Osteocyte (in vitro differentiated cells): ENCODE results near the gene VEPH1. TPM values are rescaled to one million over a fixed set of nuclear protein-coding genes. Genes with fewer than 3 reads are reported as not detected.

Experiments used
- DNase-seq: peaks from one replicate; pipeline ENCODE4 v3.0.0; 2021; ENCODE audit warnings: mixed read lengths; ENCODE audit not compliant: unreplicated experiment; ENCODE audit errors: extremely low spot score
- H3K27ac Mint-ChIP-seq: one replicate; pipeline ENCODE4 v1.8.0; 2021; ENCODE audit warnings: mild to moderate bottlenecking, mixed read lengths; ENCODE audit not compliant: unreplicated experiment
- H3K27me3 Mint-ChIP-seq: one replicate; pipeline ENCODE4 v1.8.0; 2021; ENCODE audit warnings: mixed read lengths; ENCODE audit not compliant: unreplicated experiment
- H3K36me3 Mint-ChIP-seq: one replicate; pipeline ENCODE4 v1.8.0; 2021; ENCODE audit warnings: mixed read lengths; ENCODE audit not compliant: unreplicated experiment
- H3K4me1 Mint-ChIP-seq: one replicate; pipeline ENCODE4 v1.8.0; 2021; ENCODE audit warnings: mixed read lengths; ENCODE audit not compliant: unreplicated experiment
- H3K4me3 Mint-ChIP-seq: one replicate; pipeline ENCODE4 v1.8.0; 2021; ENCODE audit warnings: mild to moderate bottlenecking, moderate library complexity, mixed read lengths; ENCODE audit not compliant: unreplicated experiment
- H3K9me3 Mint-ChIP-seq: one replicate; pipeline ENCODE4 v1.8.0; 2021; ENCODE audit warnings: mixed read lengths; ENCODE audit not compliant: unreplicated experiment
- CTCF ChIP-seq: fragments of 200-600 bp; sonication (generic); IDR thresholded peaks from 2 replicates; pipeline ENCODE4 v1.5.0; 2021; ENCODE audit warnings: antibody characterized with exemption, mild to moderate bottlenecking, moderate library complexity
- total RNA-seq: library from RNA; stranded (reverse); gene quantifications from 2 replicates; pipeline ENCODE4 v1.2.1, GENCODE V29; 2021

VEPH1 gene
- total RNA-seq, 1 donor from 2014 or later = 0.46 TPM

- H3K27ac Mint-ChIP-seq = no peak overlapping the region
- no peak for DNase-seq
- no peaks in the 10 kb centered on the region for H3K36me3 Mint-ChIP-seq
- H3K4me3 Mint-ChIP-seq = no peak overlapping the region
- TF ChIP-seq CTCF = no peak
- H3K9me3 Mint-ChIP-seq = no peaks in the 10 kb centered on the region
- peaks cover 5% of the 10 kb centered on the region for H3K4me1 Mint-ChIP-seq
- H3K27me3 Mint-ChIP-seq = no peaks in the 10 kb centered on the region
These were observed 96.8 kb downstream of the VEPH1 start for GRCh38 chr3:157406394-157406793.

- Mint-ChIP-seq H3K27ac (no peak overlapping the region), H3K4me3 (no peak overlapping the region), H3K4me1 (peaks cover 5% of the 10 kb centered on the region), H3K9me3 (no peaks in the 10 kb centered on the region), H3K36me3 (no peaks in the 10 kb centered on the region), H3K27me3 (no peaks in the 10 kb centered on the region)
- no peak for TF ChIP-seq CTCF
- no peak for DNase-seq
These were observed 97.8 kb downstream of the VEPH1 start for GRCh38 chr3:157405457-157405856.

GRCh38 chr3:157404381-157404780 lies 98.8 kb downstream of the VEPH1 start:
- no peak for DNase-seq
- H3K9me3 Mint-ChIP-seq = no peaks in the 10 kb centered on the region
- no peaks in the 10 kb centered on the region for H3K27me3 Mint-ChIP-seq
- H3K36me3 Mint-ChIP-seq = no peaks in the 10 kb centered on the region
- no peak overlapping the region for H3K27ac Mint-ChIP-seq
- TF ChIP-seq CTCF = no peak
- H3K4me3 Mint-ChIP-seq = no peak overlapping the region
- peaks cover 5% of the 10 kb centered on the region for H3K4me1 Mint-ChIP-seq

- TF ChIP-seq CTCF = no peak
- Mint-ChIP-seq H3K27ac (no peak overlapping the region), H3K9me3 (no peaks in the 10 kb centered on the region), H3K4me1 (no peaks in the 10 kb centered on the region), H3K4me3 (no peak overlapping the region), H3K36me3 (no peaks in the 10 kb centered on the region), H3K27me3 (no peaks in the 10 kb centered on the region)
- DNase-seq = no peak
These were observed 104.6 kb downstream of the VEPH1 start for GRCh38 chr3:157398598-157398997.

- DNase-seq = no peak
- no peak for TF ChIP-seq CTCF
These were observed 108.8 kb downstream of the VEPH1 start for GRCh38 chr3:157394411-157394810.

More at GRCh38 chr3:157394411-157394810, 108.8 kb downstream of the VEPH1 start:
- H3K4me3 Mint-ChIP-seq = no peak overlapping the region
- no peak overlapping the region for H3K27ac Mint-ChIP-seq
- H3K9me3 Mint-ChIP-seq = no peaks in the 10 kb centered on the region
- H3K36me3 Mint-ChIP-seq = no peaks in the 10 kb centered on the region
- peaks cover under 1% of the 10 kb centered on the region for H3K4me1 Mint-ChIP-seq
- no peaks in the 10 kb centered on the region for H3K27me3 Mint-ChIP-seq
